H1 (cell line): ENCODE results near the gene ADARB2. TPM values are rescaled to one million over a fixed set of nuclear protein-coding genes. Genes with fewer than 3 reads are reported as not detected.
A peak's percentile ranks its signal among the peaks of the same experiment; 100 is the strongest.

Experiments used
- CTCF ChIA-PET: fragments of 300-600 bp; sonication (Branson Sonifier 250); formaldehyde crosslinking; loops from one replicate; lab custom pipeline; 2021; ENCODE audit not compliant: partially characterized antibody; lab: Charles Lee
- POLR2A ChIA-PET: fragments of 300-600 bp; sonication (Branson Sonifier 250); formaldehyde crosslinking; loops from one replicate; lab custom pipeline; 2021; ENCODE audit warnings: inconsistent platforms; ENCODE audit not compliant: partially characterized antibody; lab: Charles Lee
- DNase-seq, 2 experiments: peaks; one replicate each; pipeline versions ENCODE4 v3.0.0 to v3.0.0-alpha.2; 2010 to 2022; ENCODE audit warnings: low spot score in 2 of 2, low read depth in 1 of 2, mixed read lengths in 1 of 2
- FAIRE-seq: peaks from 2 replicates; lab custom pipeline; 2011; peaks lifted over from hg19 to GRCh38; lab: Jason Lieb, UNC
- H2AFZ ChIP-seq: 2 replicates; pipeline ENCODE4 v1.8.1; 2012; ENCODE audit warnings: low read length, inconsistent platforms
- H2AK5ac ChIP-seq: 2 replicates; pipeline ENCODE4 v1.6.1; 2013; ENCODE audit warnings: low read depth, low read length
- H2BK120ac ChIP-seq: replicated peaks from 2 replicates; pipeline ENCODE3; 2013; ENCODE audit warnings: low read depth, low read length, inconsistent platforms
- H2BK12ac ChIP-seq: 2 replicates; pipeline ENCODE4 v1.6.1; 2013; ENCODE audit warnings: low read depth, low read length
- H2BK15ac ChIP-seq: 2 replicates; pipeline ENCODE4 v1.6.1; 2013; ENCODE audit warnings: low read length
- H2BK20ac ChIP-seq: 2 replicates; pipeline ENCODE4 v1.6.1; 2013; ENCODE audit warnings: low read length
- H2BK5ac ChIP-seq: 2 replicates; pipeline ENCODE4 v1.6.1; 2013; ENCODE audit warnings: low read depth, low read length
- H3K14ac ChIP-seq: 2 replicates; pipeline ENCODE4 v1.6.1; 2013; ENCODE audit warnings: inconsistent platforms; ENCODE audit not compliant: insufficient read length
- H3K18ac ChIP-seq: 2 replicates; pipeline ENCODE4 v1.6.1; 2013; ENCODE audit warnings: low read length; ENCODE audit errors: extremely low read depth
- H3K23ac ChIP-seq: 2 replicates; pipeline ENCODE4 v1.6.1; 2013; ENCODE audit warnings: inconsistent platforms; ENCODE audit not compliant: insufficient read length
- H3K23me2 ChIP-seq: 2 replicates; pipeline ENCODE4 v1.6.1; 2013; ENCODE audit warnings: low read depth, low read length
- H3K27ac ChIP-seq: 2 replicates; pipeline ENCODE4 v1.6.1; 2011; ENCODE audit warnings: low read depth, low read length, inconsistent platforms
- H3K27me3 ChIP-seq, 4 experiments: replicated peaks in 1 of 4; 1 replicate in 1 of 4; 2 replicates in 3 of 4; pipeline versions ENCODE4 v1.6.1 to v1.8.1; 2011 to 2013; ENCODE audit warnings: low read length in 3 of 4, mild to moderate bottlenecking in 3 of 4, inconsistent platforms in 2 of 4, mixed read lengths in 2 of 4, moderate library complexity in 1 of 4; ENCODE audit not compliant: control insufficient read depth in 3 of 4, insufficient read depth in 3 of 4; ENCODE audit errors: extremely low read depth in 1 of 4
- H3K36me3 ChIP-seq, 4 experiments: 2 replicates each; pipeline versions ENCODE4 v1.6.1 to v1.8.1; 2011 to 2013; ENCODE audit warnings: mild to moderate bottlenecking in 4 of 4, low read length in 3 of 4, moderate library complexity in 2 of 4, control low read depth in 1 of 4, inconsistent platforms in 1 of 4; ENCODE audit not compliant: insufficient read depth in 4 of 4, control insufficient read depth in 2 of 4
- H3K4ac ChIP-seq: replicated peaks from 2 replicates; pipeline ENCODE3; 2013; ENCODE audit warnings: low read length, low read depth, mixed read lengths, inconsistent platforms; ENCODE audit not compliant: insufficient read length
- H3K4me1 ChIP-seq, 4 experiments: replicated peaks in 1 of 4; 1 replicate in 1 of 4; 2 replicates in 3 of 4; pipeline versions ENCODE4 v1.6.1 to v1.8.1; 2011 to 2013; ENCODE audit warnings: low read length in 3 of 4, inconsistent platforms in 2 of 4, mixed read lengths in 1 of 4; ENCODE audit not compliant: insufficient read depth in 4 of 4, control insufficient read depth in 3 of 4
- H3K4me2 ChIP-seq, 2 experiments: 2 replicates each; pipeline versions ENCODE4 v1.6.1 to v1.8.1; 2011 to 2013; ENCODE audit warnings: low read depth in 2 of 2, low read length in 2 of 2, control low read depth in 1 of 2, inconsistent platforms in 1 of 2, mild to moderate bottlenecking in 1 of 2; ENCODE audit not compliant: insufficient read depth in 1 of 2
- H3K4me3 ChIP-seq, 4 experiments: fragments of 200-600, 300-600 bp in 1 of 4; sonication (generic), shearing (Covaris generic), sonication (Bioruptor Twin) in 1 of 4; 2 replicates each; pipeline versions ENCODE4 v1.5.1 to v1.8.1; 2011 to 2016; ENCODE audit warnings: low read length in 4 of 4, low read depth in 3 of 4, control low read depth in 2 of 4, inconsistent platforms in 2 of 4, mild to moderate bottlenecking in 2 of 4, mixed read lengths in 1 of 4, moderate library complexity in 1 of 4; ENCODE audit not compliant: insufficient read depth in 2 of 4; ENCODE audit errors: extremely low read depth in 1 of 4
- H3K56ac ChIP-seq: replicated peaks from 2 replicates; pipeline ENCODE3; 2013; ENCODE audit warnings: low read depth, mild to moderate bottlenecking, mixed read lengths, low read length, inconsistent platforms; ENCODE audit not compliant: insufficient read length
- H3K79me1 ChIP-seq: 2 replicates; pipeline ENCODE4 v1.6.1; 2013; ENCODE audit warnings: low read depth, low read length, control low read depth
- H3K79me2 ChIP-seq, 2 experiments: 2 replicates each; pipeline versions ENCODE4 v1.6.1 to v1.8.1; 2012 to 2013; ENCODE audit warnings: low read length in 2 of 2, mild to moderate bottlenecking in 2 of 2, inconsistent platforms in 1 of 2; ENCODE audit not compliant: insufficient read depth in 2 of 2, control insufficient read depth in 1 of 2
- H3K9ac ChIP-seq, 4 experiments: replicated peaks in 1 of 4; 1 replicate in 1 of 4; 2 replicates in 3 of 4; pipeline versions ENCODE4 v1.6.1 to v1.8.1; 2011 to 2013; ENCODE audit warnings: low read depth in 3 of 4, low read length in 3 of 4, control low read depth in 2 of 4, mild to moderate bottlenecking in 2 of 4, moderate library complexity in 2 of 4, inconsistent platforms in 1 of 4; ENCODE audit errors: extremely low read depth in 1 of 4
- H3K9me3 ChIP-seq, 2 experiments: 2 replicates each; pipeline versions ENCODE4 v1.6.1 to v1.8.1; 2012 to 2013; ENCODE audit warnings: mild to moderate bottlenecking in 2 of 2, moderate library complexity in 2 of 2, control low read depth in 1 of 2, inconsistent platforms in 1 of 2, low read depth in 1 of 2, low read length in 1 of 2, mixed read lengths in 1 of 2; ENCODE audit not compliant: insufficient read depth in 2 of 2
- H4K20me1 ChIP-seq, 2 experiments: replicated peaks in 1 of 2; 2 replicates each; pipeline versions ENCODE3 to v1.8.1; 2011 to 2013; ENCODE audit warnings: inconsistent platforms in 2 of 2, low read length in 2 of 2, mild to moderate bottlenecking in 1 of 2; ENCODE audit not compliant: insufficient read depth in 2 of 2, control insufficient read depth in 1 of 2
- H4K5ac ChIP-seq: 2 replicates; pipeline ENCODE4 v1.6.1; 2013; ENCODE audit warnings: low read length, low read depth, mixed read lengths, inconsistent platforms; ENCODE audit not compliant: insufficient read length
- H4K8ac ChIP-seq: 2 replicates; pipeline ENCODE4 v1.8.0; 2013; ENCODE audit warnings: mild to moderate bottlenecking, moderate library complexity, low read length, inconsistent platforms; ENCODE audit not compliant: insufficient read depth; ENCODE audit errors: extremely low read depth
- H4K91ac ChIP-seq: replicated peaks from 2 replicates; pipeline ENCODE3; 2013; ENCODE audit warnings: low read length, mixed read lengths, inconsistent platforms; ENCODE audit not compliant: insufficient read length
- BACH1 ChIP-seq: IDR thresholded peaks from 2 replicates; pipeline ENCODE4 v1.6.1; 2012; ENCODE audit warnings: low read length, improper control_type of control experiment
- CBX5 ChIP-seq: fragments of 300-800, 300-1000 bp; sonication (generic); IDR thresholded peaks from 2 replicates; pipeline ENCODE4 v1.7.1; 2016; ENCODE audit warnings: antibody characterized with exemption, low read length, low read depth
- CEBPB ChIP-seq: IDR thresholded peaks from 2 replicates; pipeline ENCODE4 v1.6.1; 2012; ENCODE audit warnings: low read depth, low read length
- EGR1 ChIP-seq: IDR thresholded peaks from 2 replicates; pipeline ENCODE4 v1.6.1; 2011; ENCODE audit warnings: low read depth, low read length, borderline replicate concordance
- EP300 ChIP-seq, 2 experiments: IDR thresholded peaks; 1 replicate in 1 of 2; 2 replicates in 1 of 2; pipeline ENCODE4 v1.6.1; 2011 to 2012; ENCODE audit warnings: low read depth in 2 of 2, low read length in 2 of 2, mild to moderate bottlenecking in 2 of 2, borderline replicate concordance in 1 of 2, inconsistent platforms in 1 of 2, moderate library complexity in 1 of 2
- JUN ChIP-seq: IDR thresholded peaks from 2 replicates; pipeline ENCODE4 v1.6.1; 2011; ENCODE audit warnings: low read depth, mild to moderate bottlenecking, improper control_type of control experiment, low read length
- KDM1A ChIP-seq: fragments of 200-600, 300-600 bp; sonication (generic); IDR thresholded peaks from 2 replicates; pipeline ENCODE4 v1.7.1; 2016; ENCODE audit warnings: mild to moderate bottlenecking, low read length, borderline replicate concordance
- POU5F1 ChIP-seq: IDR thresholded peaks from 2 replicates; pipeline ENCODE4 v1.6.1; 2011; ENCODE audit warnings: low read depth, mild to moderate bottlenecking, low read length, moderate library complexity
- SP1 ChIP-seq: IDR thresholded peaks from 2 replicates; pipeline ENCODE4 v1.6.1; 2011; ENCODE audit warnings: low read depth, low read length
- SP2 ChIP-seq: IDR thresholded peaks from 2 replicates; pipeline ENCODE4 v1.6.1; 2012; ENCODE audit warnings: mild to moderate bottlenecking, low read length, inconsistent platforms
- SP4 ChIP-seq: IDR thresholded peaks from 2 replicates; pipeline ENCODE4 v1.6.1; 2012; ENCODE audit warnings: low read length, inconsistent platforms
- SRF ChIP-seq: IDR thresholded peaks from 2 replicates; pipeline ENCODE4 v1.6.1; 2011; ENCODE audit warnings: mild to moderate bottlenecking, low read depth, low read length, moderate library complexity
- TCF12 ChIP-seq: IDR thresholded peaks from 2 replicates; pipeline ENCODE4 v1.6.1; 2011; ENCODE audit warnings: low read depth, mild to moderate bottlenecking, low read length
- ZNF274 ChIP-seq: IDR thresholded peaks from 2 replicates; pipeline ENCODE4 v1.7.0; 2012; ENCODE audit warnings: low read length, borderline replicate concordance; ENCODE audit errors: extremely low read depth
- WGBS, 2 experiments: shearing (Covaris generic) in 1 of 2; methylation state at CpG; one replicate each; pipeline versions ENCODE4 v1.1.6 to v1.1.7; 2013 to 2015; ENCODE audit warnings: low lambda C conversion rate in 2 of 2, mixed read lengths in 2 of 2, inconsistent platforms in 1 of 2, low coverage in 1 of 2, missing lambda C conversion rate in 1 of 2; ENCODE audit not compliant: insufficient replicate concordance in 2 of 2, insufficient coverage in 1 of 2, insufficient read length in 1 of 2; ENCODE audit errors: extremely low coverage in 1 of 2, missing lambda C conversion rate in 1 of 2; 5-methylcytosine and 5-hydroxymethylcytosine counted together
- polyA plus RNA-seq, 7 experiments: library from polyadenylated mRNA; depleted of rRNA in 3 of 7; stranded (reverse) in 5 of 7; unstranded in 2 of 7; fragments of >200 nt in 5 of 7; fragments of 200-250 nt in 2 of 7; gene quantifications; 1 replicate in 5 of 7; 2 replicates in 1 of 7; 4 replicates in 1 of 7; pipeline versions ENCODE4 v1.2.1 to v1.2.3, GENCODE V29; 2011 to 2013; ENCODE audit warnings: missing spikeins in 2 of 7, mixed read lengths in 2 of 7
- total RNA-seq: library from RNA; stranded (reverse); fragmentation: NEBNext Ultra II Directional; extraction: Animal tissue kit (Norgen Biotek cat#: 25700); gene quantifications from 2 replicates; pipeline ENCODE4 v1.2.1, GENCODE V29; 2021

ADARB2 gene
- total and polyA plus RNA-seq, 2 of the 8 experiments (the other 6 are each of a cell fraction or from before 2014, with no cell fraction given) = 2.2 to 2.8 TPM

- Histone ChIP-seq H3K4me2 (no peak overlapping the region), H4K5ac (no peak overlapping the region), H3K14ac (no peak overlapping the region), H2BK20ac (no peak overlapping the region), H3K18ac (no peak overlapping the region), H3K36me3 (no peaks in the 10 kb centered on the region), H3K9me3 (no peaks in the 10 kb centered on the region), H2BK5ac (no peak overlapping the region), H3K56ac (no peak overlapping the region), H4K8ac (no peak overlapping the region), H2BK15ac (no peak overlapping the region), H2AFZ (no peak overlapping the region), H4K20me1 (no peaks in the 10 kb centered on the region), H3K79me1 (no peaks in the 10 kb centered on the region), H2AK5ac (no peak overlapping the region), H3K4me1 (no peaks in the 10 kb centered on the region), H3K27me3 (no peaks in the 10 kb centered on the region), H2BK120ac (no peak overlapping the region), H3K23me2 (no peaks in the 10 kb centered on the region), H3K79me2 (no peaks in the 10 kb centered on the region), H3K4me3 (no peak overlapping the region), H3K9ac (no peak overlapping the region), H4K91ac (no peak overlapping the region), H3K23ac (no peak overlapping the region), H2BK12ac (no peak overlapping the region), H3K4ac (no peak overlapping the region), H3K27ac (no peak overlapping the region)
- POLR2A ChIA-PET = interaction anchor here (1.0 kb wide), 1 partner anchor 28 kb away, joined by 3 read pairs; no protein-coding TSS in a partner anchor
- FAIRE-seq = no peak
- peak in 1 of 2 experiments; percentile 40 for DNase-seq
- 85% methylated on average over 10 of the region's 10 CpGs; no CpG with 5 or more reads in 1 of the 2 experiments for WGBS, 2 experiments
- CTCF ChIA-PET = interaction anchor here (0.7 kb wide), 1 partner anchor 90 kb away, joined by 3 read pairs; no protein-coding TSS in a partner anchor
- TF ChIP-seq SRF = no peak
- no peak for TF ChIP-seq JUN
- no peak for TF ChIP-seq SP1
- TF ChIP-seq CEBPB = no peak
- TF ChIP-seq ZNF274 = no peak
- no peak for TF ChIP-seq SP4
- TF ChIP-seq EGR1 = no peak
- TF ChIP-seq EP300 (IDR thresholded peaks at IDR 0.05; ENCODE audit: borderline replicate concordance in 1 of 2, low read depth in 2 of 2, low read length in 2 of 2) = no peak
- TF ChIP-seq KDM1A = no peak
- TF ChIP-seq SP2 = no peak
- TF ChIP-seq BACH1 = no peak
- no peak for TF ChIP-seq TCF12
- TF ChIP-seq POU5F1 = no peak
- TF ChIP-seq CBX5 = no peak
These were observed 599.7 kb downstream of the ADARB2 start for GRCh38 chr10:1137499-1138163.
